Measurements from ENCODE around the gene FSHB. TPM values are rescaled to one million over a fixed set of nuclear protein-coding genes. Genes with fewer than 3 reads are reported as not detected.
A peak's percentile ranks its signal among the peaks of the same experiment; 100 is the strongest.
"Not testable (repeated sequence)": the region's sequence is repeated elsewhere in the genome, so short reads cannot be mapped to it uniquely, and the experiment has no call there.

The FSHB gene
- not detected for total RNA-seq

- DNase-seq: no peak
Observed at GRCh38 chr11:30230714-30231113, at the start of gene FSHB. TSS of gene FSHB (plus strand) at chr11:30231014. CDS start at chr11:30231903, 889 bp downstream.

GRCh38 chr11:30186748-30187147 lies 44.1 kb upstream of the FSHB start:
- no peak for DNase-seq

DNA sequence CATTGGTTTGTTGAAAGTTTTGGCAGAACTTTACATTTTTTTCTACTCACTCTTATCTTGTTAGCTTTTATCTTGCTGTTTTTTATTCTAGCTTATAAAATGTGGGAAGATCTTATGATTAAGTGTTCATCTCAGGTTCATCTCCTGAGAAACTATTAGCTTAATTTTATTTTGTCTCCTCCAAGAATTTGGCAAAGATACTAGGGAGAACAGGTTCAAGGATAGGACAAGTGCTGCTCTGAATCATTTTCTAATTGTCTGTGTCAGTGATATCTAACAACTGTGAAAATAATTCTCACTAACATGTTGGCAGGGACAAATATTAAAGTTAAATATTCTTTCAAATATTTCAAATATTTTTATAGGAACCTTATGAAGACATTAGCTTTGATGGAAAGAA lies 38.2 kb upstream of the FSHB start:
- DNase-seq: no peak

DNA sequence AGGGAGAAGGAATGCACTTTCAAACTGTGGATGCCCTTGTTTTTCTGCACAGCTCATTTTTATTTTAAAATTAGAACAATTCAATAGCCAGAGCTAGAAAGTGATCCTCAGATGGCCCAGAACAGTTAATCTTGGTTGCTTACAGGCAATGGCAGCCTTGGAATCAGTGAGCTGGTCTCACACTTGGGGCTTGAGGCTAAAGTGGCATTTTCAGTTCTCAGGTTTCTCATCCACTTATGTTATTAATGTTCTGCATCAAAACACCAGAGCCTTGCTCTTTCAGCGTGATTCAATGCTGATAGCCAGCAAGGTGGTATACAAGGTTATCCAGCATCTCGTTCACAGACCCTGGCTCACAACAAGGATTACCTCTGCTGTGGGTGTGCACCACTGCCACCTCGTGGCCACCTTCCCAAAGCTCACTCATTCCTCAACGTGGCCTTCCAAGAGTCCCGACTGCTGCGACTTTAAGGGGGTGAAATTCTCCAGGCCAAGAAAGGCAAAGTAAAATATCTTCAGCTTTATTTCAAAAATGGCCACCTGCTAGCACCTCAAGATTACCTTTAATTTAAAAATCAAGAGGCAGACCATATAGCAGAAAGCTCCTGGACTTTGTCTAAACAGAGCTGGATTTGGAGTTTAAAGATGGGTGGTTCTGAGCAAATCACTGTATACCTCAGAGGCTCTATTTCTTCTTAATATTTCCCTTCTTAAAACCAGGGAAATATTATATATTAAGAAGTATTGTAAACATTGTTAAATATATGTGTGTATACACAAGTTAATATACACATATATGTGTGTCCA lies 34.2 kb upstream of the FSHB start:
- DNase-seq: peak; percentile 76

GRCh38 chr11:30197869-30198268 lies 32.9 kb upstream of the FSHB start:
- no peak for DNase-seq

DNA sequence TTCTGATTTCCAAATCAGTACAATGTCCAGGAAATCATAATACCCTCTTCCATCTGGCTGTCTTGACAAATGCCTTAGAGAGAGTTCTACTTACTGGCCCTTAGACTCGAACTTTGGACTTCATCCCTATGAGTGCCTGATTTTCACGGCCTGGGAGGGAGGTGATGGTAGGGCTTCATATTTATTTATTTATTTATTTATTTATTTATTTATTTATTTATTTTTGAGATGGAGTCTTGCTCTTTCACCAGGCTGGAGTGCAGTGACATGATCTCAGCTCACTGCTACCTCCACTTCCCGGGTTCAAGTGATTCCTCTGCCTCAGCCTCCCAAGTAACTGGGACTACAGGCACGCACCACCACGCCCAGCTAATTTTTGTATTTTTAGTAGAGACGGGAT lies 27.8 kb upstream of the FSHB start:
- DNase-seq: not testable (repeated sequence)

GRCh38 chr11:30203850-30204249 lies 27.0 kb upstream of the FSHB start:
- DNase-seq: no peak

DNA sequence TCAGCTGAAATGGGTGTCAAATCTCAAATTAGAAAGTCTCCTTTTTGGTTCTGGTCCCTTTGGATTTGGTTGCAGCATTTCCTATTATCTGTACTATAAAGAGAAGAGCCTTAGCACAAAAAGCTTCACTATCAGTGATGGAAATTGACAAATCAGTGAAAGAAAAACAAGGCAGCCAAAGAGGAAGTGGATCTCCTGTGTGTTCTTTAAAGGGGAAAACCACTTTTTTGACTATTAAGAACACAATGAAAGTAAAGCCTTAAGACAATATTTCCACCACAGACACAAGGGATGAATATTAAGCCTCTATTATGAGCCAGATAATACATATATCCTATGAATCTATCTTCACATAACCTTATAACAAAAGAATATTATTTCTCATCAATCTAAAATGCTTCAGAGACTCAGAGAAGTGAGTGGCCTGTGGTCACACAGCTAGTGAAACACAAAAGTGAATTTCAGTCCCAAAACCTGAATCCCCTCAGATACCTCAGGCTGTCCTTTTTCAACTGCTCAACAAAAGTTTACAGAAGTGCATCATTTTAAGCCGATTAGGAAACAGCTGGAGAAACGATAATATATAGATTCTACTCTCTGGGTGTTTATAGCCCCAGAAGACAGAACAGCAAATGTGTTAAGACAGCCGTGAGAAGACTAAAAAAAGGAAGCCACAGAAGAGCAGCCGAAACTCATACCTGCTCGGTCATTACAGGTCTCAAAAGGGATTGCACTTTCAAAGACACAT lies 24.4 kb upstream of the FSHB start:
- DNase-seq: no peak

DNA sequence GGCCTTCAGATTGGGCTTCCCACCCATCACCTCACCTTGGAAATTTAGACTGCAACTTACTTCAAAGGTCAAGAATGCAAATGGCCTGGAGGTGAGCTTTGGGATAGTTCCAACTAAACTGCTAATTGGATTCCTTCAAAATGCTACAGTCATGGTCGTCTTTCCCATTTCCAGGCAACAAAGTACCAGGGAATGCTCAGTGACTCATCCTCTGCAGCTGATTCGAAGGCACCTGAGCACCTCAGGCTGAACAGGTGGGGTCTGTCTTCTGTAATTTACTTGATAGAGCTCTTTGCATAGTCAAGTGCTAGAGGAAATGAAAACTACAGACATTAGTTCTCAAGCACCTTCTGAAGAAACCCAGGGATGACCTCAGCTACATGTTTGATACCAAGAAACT lies 20.5 kb upstream of the FSHB start:
- no peak for DNase-seq

GRCh38 chr11:30216534-30216933 lies 14.3 kb upstream of the FSHB start:
- no peak for DNase-seq

GRCh38 chr11:30218278-30218677 lies 12.5 kb upstream of the FSHB start:
- DNase-seq: no peak

DNA sequence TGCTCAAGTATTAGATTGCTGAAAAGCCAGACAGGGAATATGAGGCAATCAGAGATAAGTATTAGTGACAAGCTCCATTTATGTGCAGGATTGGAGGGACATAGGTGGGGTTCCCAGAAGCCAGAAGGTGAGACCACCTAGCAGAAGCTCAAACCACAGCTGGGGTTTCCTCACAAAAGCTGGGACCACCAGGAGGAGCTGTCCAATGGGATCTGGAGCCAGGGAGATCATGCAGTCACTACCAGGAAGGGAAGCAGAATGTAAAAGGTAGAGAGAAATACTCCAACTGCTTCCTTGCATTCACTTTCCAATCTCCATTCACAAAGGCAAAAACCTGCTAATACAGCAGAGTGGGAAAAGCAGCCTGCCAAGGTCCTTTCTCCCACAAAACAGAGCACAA lies 5.2 kb upstream of the FSHB start:
- no peak for DNase-seq

DNA sequence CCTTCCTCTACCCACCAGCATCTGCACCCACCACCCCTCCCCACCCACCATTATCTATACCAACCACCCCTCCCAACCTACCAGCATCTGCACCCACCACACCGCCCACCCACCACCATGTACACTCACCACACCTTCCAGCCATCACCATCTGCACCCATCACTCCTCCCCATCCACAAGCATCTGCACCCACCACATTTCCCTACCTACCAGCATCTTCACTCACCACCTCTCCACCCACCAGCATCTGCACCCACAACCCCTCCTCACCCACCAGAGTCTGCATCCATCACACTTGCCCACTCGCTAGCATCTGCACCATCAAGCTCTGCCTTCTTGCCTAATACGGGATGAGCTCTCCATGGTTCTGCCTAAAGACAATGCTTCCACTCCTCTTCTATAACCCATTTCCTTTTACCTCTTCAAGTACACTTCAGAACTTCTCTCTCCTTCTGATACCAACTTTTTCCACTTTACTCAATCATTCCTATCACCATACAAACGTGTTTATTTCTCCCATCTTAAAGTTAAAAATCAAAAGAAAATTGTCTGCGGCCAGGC lies 2.4 kb upstream of the FSHB start:
- no peak for DNase-seq

DNA sequence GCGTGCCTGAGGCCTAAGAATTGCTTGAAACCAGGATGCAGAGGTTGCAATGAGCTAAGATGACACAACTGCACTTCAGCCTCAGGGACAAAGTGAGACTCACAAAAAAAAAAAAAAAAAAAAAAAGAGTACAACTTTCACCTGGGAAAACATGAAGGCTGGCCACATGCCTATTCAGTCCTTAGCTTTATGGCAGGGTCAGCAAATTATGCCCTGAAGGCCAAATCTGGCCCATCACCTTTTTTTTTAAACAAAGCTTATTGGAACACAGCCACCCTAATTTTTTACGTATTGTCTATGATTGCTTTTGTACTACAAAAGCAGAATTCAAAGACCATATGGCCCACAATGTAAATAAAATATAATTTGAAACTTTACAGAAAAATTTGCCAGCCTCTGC lies 8.2 kb downstream of the FSHB start:
- DNase-seq: no peak

DNA sequence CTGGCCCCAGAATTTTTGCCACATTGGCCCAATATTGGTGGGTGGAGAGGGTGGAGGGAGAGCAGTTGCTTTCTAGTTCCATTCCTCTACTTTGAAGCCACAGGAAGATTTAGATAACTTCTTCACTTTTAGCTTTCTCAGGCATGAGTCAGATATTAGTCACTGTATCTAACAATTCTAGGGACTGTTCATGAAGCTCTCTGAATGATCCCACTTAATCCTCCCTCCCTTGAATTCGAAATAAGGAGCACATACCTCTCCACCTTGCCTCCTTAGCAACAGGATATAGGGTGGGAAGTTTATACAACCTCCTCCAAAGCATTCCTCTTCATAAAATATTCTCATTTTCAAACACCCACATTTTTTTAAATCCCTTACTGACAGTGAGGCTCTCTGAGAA lies 13.5 kb downstream of the FSHB start:
- no peak for DNase-seq

DNA sequence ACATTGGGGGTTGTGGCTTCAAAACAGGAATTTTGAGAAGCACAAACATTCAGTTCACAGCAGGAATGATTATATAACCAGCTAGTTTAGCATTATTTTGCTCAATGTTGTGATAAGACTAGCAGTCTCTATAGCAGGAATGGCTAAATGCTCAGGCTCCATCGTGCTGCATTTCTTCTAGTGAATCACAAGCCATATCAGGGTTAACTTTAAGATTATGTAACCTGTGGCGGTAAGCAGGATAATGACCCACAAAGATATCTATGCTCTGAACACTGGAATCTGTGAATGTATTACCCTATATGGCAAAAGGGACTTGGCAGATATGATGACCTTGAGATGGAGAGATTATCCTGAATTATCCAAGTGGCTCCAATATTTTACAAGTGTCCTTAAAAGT lies 14.8 kb downstream of the FSHB start:
- DNase-seq: no peak

GRCh38 chr11:30254307-30255298 lies 23.8 kb downstream of the FSHB start:
- DNase-seq: no peak

- no peak for DNase-seq
Observed at GRCh38 chr11:30255637-30256036, 24.8 kb downstream of the FSHB start.

GRCh38 chr11:30257058-30257457 lies 26.2 kb downstream of the FSHB start:
- DNase-seq: no peak

- DNase-seq: no peak
Observed at GRCh38 chr11:30258679-30259078, 27.9 kb downstream of the FSHB start.

DNA sequence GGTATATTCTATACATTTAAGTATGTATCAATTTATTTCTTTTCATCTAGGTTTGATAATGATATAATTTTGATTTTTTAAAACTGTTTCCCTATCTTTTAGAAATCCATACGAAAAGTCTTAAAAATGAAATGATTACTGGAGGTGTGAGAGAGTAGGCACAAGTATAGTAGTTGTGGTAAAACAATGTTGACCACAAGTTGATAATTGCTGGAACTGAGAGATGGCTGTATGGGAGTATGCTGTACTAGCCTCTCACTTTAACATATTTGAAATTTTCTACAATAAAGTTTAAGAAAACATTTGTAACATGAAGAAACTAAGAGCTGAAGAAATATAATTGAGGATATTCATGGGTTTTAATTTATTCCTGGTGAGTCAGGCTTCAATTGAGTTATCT lies 30.0 kb downstream of the FSHB start:
- no peak for DNase-seq

- DNase-seq: no peak
Observed at GRCh38 chr11:30261821-30262220, 31.0 kb downstream of the FSHB start.

Data from tongue (tissue), 2 donors.